HEK293 (cell line): Measurements from ENCODE around the gene CA11.
A peak's percentile ranks its signal among the peaks of the same experiment; 100 is the strongest.

Experiments used
- CTCF ChIA-PET: fragments of 350-600 bp; formaldehyde crosslinking; extraction: SDS; loops from one replicate; lab custom pipeline; 2021; ENCODE audit warnings: antibody characterized with exemption; lab: Yijun Ruan, JAX
- POLR2A ChIA-PET: fragments of 300-600 bp; formaldehyde crosslinking; extraction: SDS; loops from one replicate; lab custom pipeline; 2020; ENCODE audit warnings: antibody characterized with exemption, inconsistent platforms; lab: Yijun Ruan, JAX
- H3K27ac ChIP-seq: fragments of 200-500 bp; sonication (Bioruptor generic); 2 replicates; pipeline ENCODE4 v1.5.1; 2014; ENCODE audit warnings: low read depth, low read length, control low read depth, inconsistent platforms; ENCODE audit errors: extremely low read depth
- H3K36me3 ChIP-seq, 2 experiments: fragments of 200-500 bp in 1 of 2; sonication (Bioruptor generic) in 1 of 2; 1 replicate in 1 of 2; 2 replicates in 1 of 2; pipeline ENCODE4 v1.5.1; 2014 to 2017; ENCODE audit warnings: inconsistent platforms in 2 of 2, low read length in 2 of 2; ENCODE audit not compliant: control insufficient read depth in 2 of 2, insufficient read depth in 1 of 2
- H3K4me1 ChIP-seq: fragments of 200-500 bp; sonication (Bioruptor generic); 2 replicates; pipeline ENCODE4 v1.5.1; 2014; ENCODE audit warnings: mild to moderate bottlenecking, low read length, inconsistent platforms; ENCODE audit not compliant: control insufficient read depth, insufficient read depth
- H3K4me3 ChIP-seq: 2 replicates; pipeline ENCODE4 v1.5.1; 2011; ENCODE audit warnings: low read depth, mild to moderate bottlenecking, control low read depth, low read length, moderate library complexity
- H3K9me3 ChIP-seq: fragments of 200-500 bp; sonication (Bioruptor generic); 2 replicates; pipeline ENCODE4 v1.5.1; 2014; ENCODE audit warnings: low read depth, low read length, inconsistent platforms; ENCODE audit not compliant: control insufficient read depth, insufficient read depth
- CTCF ChIP-seq: fragments of 450-650 bp; formaldehyde crosslinking; IDR thresholded peaks from 2 replicates; pipeline ENCODE4 v1.5.1; 2016; ENCODE audit warnings: missing biosample characterization, missing genetic modification characterization
- HOXC10 ChIP-seq: sonication (generic); formaldehyde crosslinking; IDR thresholded peaks from 2 replicates; pipeline ENCODE4 v1.8.1; 2023; ENCODE audit warnings: mild to moderate bottlenecking, missing genetic modification reagents
- HOXD13 ChIP-seq: sonication (generic); formaldehyde crosslinking; IDR thresholded peaks from 2 replicates; pipeline ENCODE4 v1.8.0; 2022; ENCODE audit warnings: missing genetic modification reagents, borderline replicate concordance
- KLF1 ChIP-seq: fragments of 450-650 bp; formaldehyde crosslinking; IDR thresholded peaks from 2 replicates; pipeline ENCODE4 v1.5.1; 2016; ENCODE audit warnings: missing biosample characterization, missing genetic modification characterization
- KLF7 ChIP-seq: fragments of 450-650 bp; formaldehyde crosslinking; IDR thresholded peaks from 2 replicates; pipeline ENCODE4 v1.5.1; 2016; ENCODE audit warnings: missing biosample characterization, missing genetic modification characterization, borderline replicate concordance
- KLF8 ChIP-seq: fragments of 450-650 bp; formaldehyde crosslinking; IDR thresholded peaks from 2 replicates; pipeline ENCODE4 v1.5.1; 2016; ENCODE audit warnings: missing biosample characterization, missing genetic modification characterization
- PRDM1 ChIP-seq: fragments of 450-650 bp; formaldehyde crosslinking; IDR thresholded peaks from 2 replicates; pipeline ENCODE4; 2016; ENCODE audit warnings: missing biosample characterization, missing genetic modification characterization
- SCRT2 ChIP-seq: fragments of 450-650 bp; formaldehyde crosslinking; IDR thresholded peaks from 2 replicates; pipeline ENCODE4 v1.5.1; 2016; ENCODE audit warnings: missing biosample characterization, missing genetic modification characterization
- WT1 ChIP-seq: fragments of 450-650 bp; formaldehyde crosslinking; IDR thresholded peaks from 2 replicates; pipeline ENCODE4 v1.5.1; 2016; ENCODE audit warnings: missing biosample characterization, missing genetic modification characterization
- ZNF221 ChIP-seq: fragments of 450-650 bp; formaldehyde crosslinking; IDR thresholded peaks from 2 replicates; pipeline ENCODE4 v1.5.1; 2017; ENCODE audit warnings: missing biosample characterization, missing genetic modification characterization, borderline replicate concordance
- ZNF23 ChIP-seq: fragments of 450-650 bp; formaldehyde crosslinking; IDR thresholded peaks from 2 replicates; pipeline ENCODE4 v1.5.1; 2016; ENCODE audit warnings: missing biosample characterization, missing genetic modification characterization, borderline replicate concordance
- ZNF404 ChIP-seq: fragments of 450-650 bp; formaldehyde crosslinking; IDR thresholded peaks from 2 replicates; pipeline ENCODE4 v1.5.1; 2017; ENCODE audit warnings: missing biosample characterization, missing genetic modification characterization
- ZNF518A ChIP-seq: fragments of 450-650 bp; formaldehyde crosslinking; conservative IDR thresholded peaks from 2 replicates; pipeline ENCODE4 v1.5.1; 2016; ENCODE audit warnings: low read depth, missing biosample characterization, missing genetic modification characterization
- ZNF521 ChIP-seq: fragments of 450-650 bp; formaldehyde crosslinking; IDR thresholded peaks from 2 replicates; pipeline ENCODE4 v1.5.1; 2017; ENCODE audit warnings: missing biosample characterization, mild to moderate bottlenecking, missing genetic modification characterization
- ZNF600 ChIP-seq: fragments of 450-650 bp; formaldehyde crosslinking; IDR thresholded peaks from 2 replicates; pipeline ENCODE4 v1.5.1; 2016; ENCODE audit warnings: missing biosample characterization, missing genetic modification characterization
- TF ChIP-seq, protein P1 (sequence below): fragments of 450-650 bp; formaldehyde crosslinking; IDR thresholded peaks from 2 replicates; pipeline ENCODE4 v1.5.1; 2016; ENCODE audit warnings: missing biosample characterization, missing genetic modification characterization
- TF ChIP-seq, protein P2 (sequence below): fragments of 450-650 bp; formaldehyde crosslinking; IDR thresholded peaks from 2 replicates; pipeline ENCODE4 v1.5.1; 2016; ENCODE audit warnings: missing biosample characterization, missing genetic modification characterization
- TF ChIP-seq, protein P3 (sequence below): fragments of 450-650 bp; formaldehyde crosslinking; IDR thresholded peaks from 2 replicates; pipeline ENCODE4 v1.5.1; 2017; ENCODE audit warnings: missing biosample characterization, mild to moderate bottlenecking, missing genetic modification characterization, moderate library complexity

Gene CA11

DNA sequence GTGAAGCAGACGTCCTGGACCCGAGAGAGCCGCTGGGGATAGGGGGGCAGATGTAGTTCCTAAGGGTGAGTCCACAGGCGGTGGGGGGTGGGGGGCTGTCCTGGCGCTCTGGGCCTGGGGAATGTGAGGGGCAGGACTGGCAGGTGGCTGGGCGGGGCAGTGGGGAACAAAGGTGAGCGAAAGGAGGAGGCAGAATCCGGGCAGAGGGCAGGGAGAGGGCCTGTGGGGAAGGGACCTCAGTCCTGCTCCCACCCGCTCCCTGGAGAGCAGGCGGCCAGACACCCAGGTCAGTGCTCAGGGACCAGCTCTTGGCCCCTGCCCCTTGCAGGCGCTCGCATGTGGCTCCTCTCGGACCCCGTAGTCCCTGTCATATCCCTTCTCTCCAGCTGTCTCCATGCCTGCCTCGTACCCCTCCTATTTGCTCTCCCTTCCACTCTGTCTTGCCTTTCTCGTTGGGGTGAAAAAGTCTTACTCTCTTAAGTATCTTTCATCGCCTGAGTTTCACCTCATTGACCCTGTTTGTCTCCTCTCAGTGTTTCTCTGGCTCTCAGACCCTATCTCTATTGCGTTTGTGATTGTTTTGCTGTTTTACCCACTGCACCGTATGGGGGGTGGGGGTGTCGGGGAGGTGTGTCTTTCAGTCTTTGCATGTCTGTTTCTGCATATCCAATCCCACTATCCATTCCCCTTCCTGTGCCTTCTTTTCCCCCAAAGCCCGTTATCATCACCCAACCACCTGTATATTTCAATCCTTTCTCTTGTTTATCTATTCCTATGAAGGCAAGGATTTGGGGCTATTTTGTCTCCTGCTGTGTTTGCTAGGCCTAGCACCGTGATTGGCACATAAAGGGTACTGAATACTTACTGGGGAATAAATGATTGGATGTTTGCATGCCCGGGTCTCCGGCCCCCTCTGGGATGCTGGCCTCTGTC lies 20.9 kb downstream of the CA11 start:
- peaks cover 10% of the 10 kb centered on the region for H3K4me1 ChIP-seq
- no peaks in the 10 kb centered on the region for H3K9me3 ChIP-seq
- peak overlapping the region; percentile 51 for H3K4me3 ChIP-seq
- peak overlapping the region; percentile 37; the same call in 1 of the 2 replicates for H3K27ac ChIP-seq
- CTCF ChIA-PET = interaction anchor here (0.8 kb wide), 1 partner anchor 16 kb away, joined by 4 read pairs; no protein-coding TSS in a partner anchor
- POLR2A ChIA-PET = interaction anchor here (0.5 to 3.3 kb wide), 2 partner anchors 10 to 1585 kb away, joined by 4 to 28 read pairs; partner anchors contain the start of gene FAM83E
- TF ChIP-seq PRDM1 (tag by site-specific recombination) (peak; percentile 74), KLF7 (0 out of 2 replicates have a peak, but pooled peaks have one; percentile 15), SCRT2 (tag by site-specific recombination) (0 out of 2 replicates have a peak, but pooled peaks have one; percentile 27), ZNF23 (no peak)
- H3K36me3 ChIP-seq = peaks cover 0 to 29% of the 10 kb centered on the region in 2 experiments; a peak in 1 of 3 replicates

GRCh38 chr19:48624067-48624594 lies 21.9 kb downstream of the CA11 start:
- H3K9me3 ChIP-seq = no peaks in the 10 kb centered on the region
- ChIA-PET POLR2A (interaction anchor here (0.5 to 3.3 kb wide), 9 partner anchors 8 to 159 kb away, joined by 3 to 28 read pairs (median 4); partner anchors contain the start of genes DBP and FAM83E), CTCF (interaction anchor here (0.6 to 1.5 kb wide), 4 partner anchors 21 to 441 kb away, joined by 3 to 5 read pairs (median 4); partner anchors contain the start of gene CA11)
- H3K27ac ChIP-seq = peak overlapping the region; percentile 51
- H3K4me3 ChIP-seq = peak overlapping the region; percentile 51
- H3K4me1 ChIP-seq = peaks cover 10% of the 10 kb centered on the region
- peaks cover 0 to 20% of the 10 kb centered on the region in 2 experiments; a peak in 1 of 3 replicates for H3K36me3 ChIP-seq
- TF ChIP-seq KLF1 (peak; percentile 6; the same call in 1 of the 2 replicates), WT1 (tag by site-specific recombination) (no peak), ZNF521 (tag by site-specific recombination) (no peak), ZNF600 (tag by site-specific recombination) (no peak), CTCF (tag by site-specific recombination) (no peak), HOXD13 (CRISPR knock-in tag) (no peak), ZNF221 (tag by site-specific recombination) (no peak), KLF8 (peak; percentile 73), ZNF404 (tag by site-specific recombination) (no peak), ZNF518A (no peak), HOXC10 (CRISPR knock-in tag) (no peak)
- TF ChIP-seq, protein P1, sequence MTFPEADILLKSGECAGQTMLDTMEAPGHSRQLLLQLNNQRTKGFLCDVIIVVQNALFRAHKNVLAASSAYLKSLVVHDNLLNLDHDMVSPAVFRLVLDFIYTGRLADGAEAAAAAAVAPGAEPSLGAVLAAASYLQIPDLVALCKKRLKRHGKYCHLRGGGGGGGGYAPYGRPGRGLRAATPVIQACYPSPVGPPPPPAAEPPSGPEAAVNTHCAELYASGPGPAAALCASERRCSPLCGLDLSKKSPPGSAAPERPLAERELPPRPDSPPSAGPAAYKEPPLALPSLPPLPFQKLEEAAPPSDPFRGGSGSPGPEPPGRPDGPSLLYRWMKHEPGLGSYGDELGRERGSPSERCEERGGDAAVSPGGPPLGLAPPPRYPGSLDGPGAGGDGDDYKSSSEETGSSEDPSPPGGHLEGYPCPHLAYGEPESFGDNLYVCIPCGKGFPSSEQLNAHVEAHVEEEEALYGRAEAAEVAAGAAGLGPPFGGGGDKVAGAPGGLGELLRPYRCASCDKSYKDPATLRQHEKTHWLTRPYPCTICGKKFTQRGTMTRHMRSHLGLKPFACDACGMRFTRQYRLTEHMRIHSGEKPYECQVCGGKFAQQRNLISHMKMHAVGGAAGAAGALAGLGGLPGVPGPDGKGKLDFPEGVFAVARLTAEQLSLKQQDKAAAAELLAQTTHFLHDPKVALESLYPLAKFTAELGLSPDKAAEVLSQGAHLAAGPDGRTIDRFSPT (tag by site-specific recombination) = no peak
- TF ChIP-seq, protein P2, sequence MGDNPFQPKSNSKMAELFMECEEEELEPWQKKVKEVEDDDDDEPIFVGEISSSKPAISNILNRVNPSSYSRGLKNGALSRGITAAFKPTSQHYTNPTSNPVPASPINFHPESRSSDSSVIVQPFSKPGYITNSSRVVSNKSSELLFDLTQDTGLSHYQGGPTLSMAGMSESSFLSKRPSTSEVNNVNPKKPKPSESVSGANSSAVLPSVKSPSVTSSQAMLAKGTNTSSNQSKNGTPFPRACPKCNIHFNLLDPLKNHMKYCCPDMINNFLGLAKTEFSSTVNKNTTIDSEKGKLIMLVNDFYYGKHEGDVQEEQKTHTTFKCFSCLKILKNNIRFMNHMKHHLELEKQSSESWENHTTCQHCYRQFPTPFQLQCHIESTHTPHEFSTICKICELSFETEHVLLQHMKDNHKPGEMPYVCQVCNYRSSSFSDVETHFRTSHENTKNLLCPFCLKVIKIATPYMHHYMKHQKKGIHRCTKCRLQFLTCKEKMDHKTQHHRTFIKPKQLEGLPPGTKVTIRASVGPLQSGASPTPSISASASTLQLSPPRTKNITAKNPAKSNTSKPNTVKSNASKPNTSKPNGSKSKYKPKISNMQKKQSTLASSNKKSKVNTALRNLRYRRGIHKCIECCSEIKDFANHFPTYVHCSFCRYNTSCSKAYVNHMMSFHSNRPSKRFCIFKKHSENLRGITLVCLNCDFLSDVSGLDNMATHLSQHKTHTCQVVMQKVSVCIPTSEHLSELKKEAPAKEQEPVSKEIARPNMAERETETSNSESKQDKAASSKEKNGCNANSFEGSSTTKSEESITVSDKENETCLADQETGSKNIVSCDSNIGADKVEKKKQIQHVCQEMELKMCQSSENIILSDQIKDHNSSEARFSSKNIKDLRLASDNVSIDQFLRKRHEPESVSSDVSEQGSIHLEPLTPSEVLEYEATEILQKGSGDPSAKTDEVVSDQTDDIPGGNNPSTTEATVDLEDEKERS (tag by site-specific recombination) = no peak
- TF ChIP-seq, protein P3, sequence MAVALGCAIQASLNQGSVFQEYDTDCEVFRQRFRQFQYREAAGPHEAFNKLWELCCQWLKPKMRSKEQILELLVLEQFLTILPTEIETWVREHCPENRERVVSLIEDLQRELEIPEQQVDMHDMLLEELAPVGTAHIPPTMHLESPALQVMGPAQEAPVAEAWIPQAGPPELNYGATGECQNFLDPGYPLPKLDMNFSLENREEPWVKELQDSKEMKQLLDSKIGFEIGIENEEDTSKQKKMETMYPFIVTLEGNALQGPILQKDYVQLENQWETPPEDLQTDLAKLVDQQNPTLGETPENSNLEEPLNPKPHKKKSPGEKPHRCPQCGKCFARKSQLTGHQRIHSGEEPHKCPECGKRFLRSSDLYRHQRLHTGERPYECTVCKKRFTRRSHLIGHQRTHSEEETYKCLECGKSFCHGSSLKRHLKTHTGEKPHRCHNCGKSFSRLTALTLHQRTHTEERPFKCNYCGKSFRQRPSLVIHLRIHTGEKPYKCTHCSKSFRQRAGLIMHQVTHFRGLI (tag by site-specific recombination) = no peak
